Spleen (tissue), 11 donors: Measurements from ENCODE around the gene PACRG. TPM values are rescaled to one million over a fixed set of nuclear protein-coding genes. Genes with fewer than 3 reads are reported as not detected.
A peak's percentile ranks its signal among the peaks of the same experiment; 100 is the strongest.

ENCODE experiments used
- DNase-seq: peaks from one replicate; pipeline ENCODE4 v3.0.0-alpha.2; 2020
- H3K27ac ChIP-seq, 8 donors: fragments of 200-600 bp; sonication (generic) in 7 of 8; 1 replicate in 4 of 8; 2 replicates in 4 of 8; pipeline versions ENCODE4 v1.5.0 to v1.8.0; 2016 to 2021; ENCODE audit warnings: inconsistent platforms in 4 of 8, mild to moderate bottlenecking in 4 of 8, moderate library complexity in 1 of 8
- H3K27me3 ChIP-seq, 7 donors: fragments of 200-600 bp; sonication (generic) in 6 of 7; replicated peaks in 1 of 7; 1 replicate in 4 of 7; 2 replicates in 3 of 7; pipeline versions ENCODE4 v1.5.0 to v1.8.0; 2016 to 2021; ENCODE audit warnings: inconsistent platforms in 3 of 7, mild to moderate bottlenecking in 1 of 7
- H3K36me3 ChIP-seq, 6 donors: fragments of 200-600 bp; sonication (generic) in 5 of 6; 1 replicate in 4 of 6; 2 replicates in 2 of 6; pipeline versions ENCODE4 v1.5.0 to v1.8.0; 2016 to 2021; ENCODE audit warnings: inconsistent platforms in 2 of 6
- H3K4me1 ChIP-seq, 6 donors: fragments of 200-600 bp; sonication (generic) in 5 of 6; 1 replicate in 3 of 6; 2 replicates in 3 of 6; pipeline versions ENCODE4 v1.5.0 to v1.8.0; 2016 to 2021; ENCODE audit warnings: inconsistent platforms in 3 of 6
- H3K4me3 ChIP-seq, 8 donors: fragments of 200-600 bp; sonication (generic) in 7 of 8; 1 replicate in 4 of 8; 2 replicates in 4 of 8; pipeline versions ENCODE4 v1.5.0 to v1.8.0; 2016 to 2021; ENCODE audit warnings: inconsistent platforms in 4 of 8, mild to moderate bottlenecking in 4 of 8, moderate library complexity in 2 of 8
- H3K9me3 ChIP-seq, 8 donors: fragments of 200-600 bp; sonication (generic) in 7 of 8; 1 replicate in 4 of 8; 2 replicates in 4 of 8; pipeline versions ENCODE4 v1.5.0 to v1.8.0; 2016 to 2021; ENCODE audit warnings: inconsistent platforms in 4 of 8
- CTCF ChIP-seq, 11 experiments: fragments of 200-600 bp in 7 of 11; fragments of 450-650 bp in 4 of 11; sonication (generic) in 4 of 11; IDR thresholded peaks in 8 of 11; conservative IDR thresholded peaks in 3 of 11; 1 replicate in 7 of 11; 2 replicates in 4 of 11; pipeline versions ENCODE4 v1.4.0 to v1.8.0; 2016 to 2021; ENCODE audit warnings: antibody characterized with exemption in 11 of 11, inconsistent platforms in 4 of 11, mild to moderate bottlenecking in 1 of 11
- POLR2A ChIP-seq, 3 donors: fragments of 450-650 bp; IDR thresholded peaks; one replicate each; pipeline ENCODE4 v1.5.1; 2017; ENCODE audit warnings: antibody characterized with exemption in 3 of 3, mild to moderate bottlenecking in 1 of 3
- POLR2AphosphoS5 ChIP-seq, 3 donors: sonication (generic); formaldehyde crosslinking; IDR thresholded peaks; one replicate each; pipeline ENCODE4 v1.5.1; 2017; ENCODE audit warnings: antibody characterized with exemption in 3 of 3
- WGBS, 5 donors: extraction: QIAGEN DNeasy Blood & Tissue Kit in 3 of 5; methylation state at CpG; one replicate each; pipeline versions ENCODE4 v1.1.5 to v1.1.7; 2013 to 2018; 5-methylcytosine and 5-hydroxymethylcytosine counted together
- intact Hi-C: fragments of 100-400 bp; cut with DNase I; formaldehyde crosslinking; loops from one replicate; pipeline ENCODE4 v1.15.0; 2023; ENCODE audit warnings: low total_unique reads
- polyA plus RNA-seq, 3 donors: library from polyadenylated mRNA; stranded (reverse); fragments of 200-250 nt; gene quantifications; one replicate each; pipeline ENCODE4 v1.2.1, GENCODE V29; 2013
- total RNA-seq, 7 donors: library from RNA; depleted of rRNA in 3 of 7; stranded (reverse); fragments of >200 nt in 3 of 7; fragmentation: NEBNext Ultra II Directional in 4 of 7; extraction: Animal tissue kit (Norgen Biotek cat#: 25700) in 4 of 7; gene quantifications; one replicate each; pipeline versions ENCODE4 v1.1.0 to v1.2.1, GENCODE V29; 2016 to 2021
- donor health status: healthy with polysubstance abuse.
- donor health status: DM: no; HTN: no; CAD: no; lungs with moderate emphysema.
- donor health status: DM: no; HTN: no; CAD: no.
- donor health status: Bipolar disorder and iron deficiency.
- donor health status: healthy.
- donor health status: DM: no; HTN: no; CAD: no.
- donor health status: DM: yes; HTN: yes; CAD: no.

PACRG gene
- total and polyA plus RNA-seq, 10 donors = 0.32 to 2.0 (median 1.0) TPM; not detected in 5

- no peak for DNase-seq
- TF ChIP-seq CTCF (IDR thresholded peaks at IDR 0.05 in 8 of 11, conservative IDR thresholded peaks at IDR 0.05 in 3 of 11) (no peak), POLR2A (IDR thresholded peaks at IDR 0.05) (no peak), POLR2AphosphoS5 (IDR thresholded peaks at IDR 0.05) (no peak)
- WGBS, 5 donors = 80 to 93% (median 89%) methylated on average over 1 of the region's 1 CpG
- intact Hi-C loops = no loop called here
- Histone ChIP-seq H3K36me3 (no peaks in the 10 kb centered on the region), H3K4me1 (peaks cover 0 to 12% (median 7%) of the 10 kb centered on the region in 6 donors), H3K27me3 (no peaks in the 10 kb centered on the region), H3K4me3 (peak overlapping the region in 1 of 8 donors; percentile 11), H3K9me3 (no peaks in the 10 kb centered on the region), H3K27ac (no peak overlapping the region)
Observed at GRCh38 chr6:162701551-162701950, 26.2 kb upstream of the PACRG start.

GRCh38 chr6:162702446-162702845 lies 25.3 kb upstream of the PACRG start:
- 58 to 81% (median 64%) methylated on average over 2 of the region's 2 CpGs for WGBS, 5 donors
- Histone ChIP-seq H3K4me3 (no peak overlapping the region), H3K36me3 (no peaks in the 10 kb centered on the region), H3K27ac (no peak overlapping the region), H3K4me1 (peaks cover 0 to 17% (median 7%) of the 10 kb centered on the region in 6 donors), H3K27me3 (no peaks in the 10 kb centered on the region), H3K9me3 (no peaks in the 10 kb centered on the region)
- TF ChIP-seq POLR2AphosphoS5 (IDR thresholded peaks at IDR 0.05) (no peak), POLR2A (IDR thresholded peaks at IDR 0.05) (no peak), CTCF (IDR thresholded peaks at IDR 0.05 in 8 of 11, conservative IDR thresholded peaks at IDR 0.05 in 3 of 11) (no peak)
- intact Hi-C loops = no loop called here
- DNase-seq = no peak

- no peak for TF ChIP-seq POLR2A (IDR thresholded peaks at IDR 0.05)
- TF ChIP-seq CTCF (IDR thresholded peaks at IDR 0.05 in 8 of 11, conservative IDR thresholded peaks at IDR 0.05 in 3 of 11) = no peak
- no peak for TF ChIP-seq POLR2AphosphoS5 (IDR thresholded peaks at IDR 0.05)
- Histone ChIP-seq H3K4me3 (no peak overlapping the region), H3K9me3 (no peaks in the 10 kb centered on the region), H3K27me3 (no peaks in the 10 kb centered on the region), H3K27ac (no peak overlapping the region), H3K4me1 (peaks cover 0 to 17% (median 7%) of the 10 kb centered on the region in 6 donors), H3K36me3 (no peaks in the 10 kb centered on the region)
- intact Hi-C loops = no loop called here
- no peak for DNase-seq
- WGBS, 5 donors = 84 to 97% (median 93%) methylated on average over 4 of the region's 4 CpGs
Observed at GRCh38 chr6:162704001-162704400, 23.8 kb upstream of the PACRG start.

- WGBS, 5 donors = 63 to 78% (median 68%) methylated on average over 4 of the region's 4 CpGs
- H3K36me3 ChIP-seq = no peaks in the 10 kb centered on the region
- intact Hi-C loops = no loop called here
- H3K4me3 ChIP-seq = no peak overlapping the region
- H3K9me3 ChIP-seq = no peaks in the 10 kb centered on the region
- peak overlapping the region in 5 of 8 donors; percentile 61 to 75 (median 71) for H3K27ac ChIP-seq
- no peaks in the 10 kb centered on the region for H3K27me3 ChIP-seq
- TF ChIP-seq CTCF (IDR thresholded peaks at IDR 0.05 in 8 of 11, conservative IDR thresholded peaks at IDR 0.05 in 3 of 11) (no peak), POLR2A (IDR thresholded peaks at IDR 0.05) (no peak), POLR2AphosphoS5 (IDR thresholded peaks at IDR 0.05) (no peak)
- H3K4me1 ChIP-seq = peaks cover 0 to 17% (median 7%) of the 10 kb centered on the region in 6 donors
- no peak for DNase-seq
Observed at GRCh38 chr6:162705736-162706135, 22.0 kb upstream of the PACRG start.
